ENCODE data around the gene PCDHGB1.

DNA sequence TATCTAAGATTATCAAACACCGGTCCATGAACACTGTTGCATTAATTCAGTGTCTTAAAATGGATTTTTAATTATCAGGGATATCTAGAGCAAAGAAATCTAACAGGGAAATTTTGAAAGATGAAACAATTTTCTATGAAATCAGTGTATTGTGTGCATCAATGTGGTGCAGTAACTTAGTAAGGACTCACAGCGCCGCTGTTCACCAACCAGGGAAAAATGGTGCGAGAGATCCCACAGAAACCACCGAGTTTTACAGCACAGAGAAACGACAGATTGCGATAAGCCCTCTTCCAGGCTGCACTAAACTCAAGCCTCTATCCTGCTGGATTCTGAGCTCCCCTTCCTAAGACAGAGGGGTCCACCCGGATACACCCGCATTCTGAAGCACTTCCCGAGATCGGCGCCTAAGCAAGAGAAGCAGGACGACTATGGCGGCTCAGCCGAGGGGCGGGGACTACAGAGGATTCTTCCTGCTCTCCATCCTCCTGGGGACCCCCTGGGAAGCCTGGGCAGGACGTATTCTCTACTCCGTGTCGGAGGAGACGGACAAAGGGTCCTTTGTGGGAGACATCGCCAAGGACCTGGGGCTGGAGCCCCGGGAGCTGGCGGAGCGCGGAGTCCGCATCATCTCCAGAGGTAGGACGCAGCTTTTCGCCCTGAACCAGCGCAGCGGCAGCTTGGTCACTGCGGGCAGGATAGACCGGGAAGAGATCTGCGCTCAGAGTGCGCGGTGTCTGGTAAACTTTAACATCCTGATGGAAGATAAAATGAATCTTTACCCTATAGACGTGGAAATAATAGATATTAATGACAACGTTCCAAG is 32.8 kb downstream of the PCDHGB1 start, which contains the start of gene PCDHGA7:
- TF ChIP-seq, protein P1, sequence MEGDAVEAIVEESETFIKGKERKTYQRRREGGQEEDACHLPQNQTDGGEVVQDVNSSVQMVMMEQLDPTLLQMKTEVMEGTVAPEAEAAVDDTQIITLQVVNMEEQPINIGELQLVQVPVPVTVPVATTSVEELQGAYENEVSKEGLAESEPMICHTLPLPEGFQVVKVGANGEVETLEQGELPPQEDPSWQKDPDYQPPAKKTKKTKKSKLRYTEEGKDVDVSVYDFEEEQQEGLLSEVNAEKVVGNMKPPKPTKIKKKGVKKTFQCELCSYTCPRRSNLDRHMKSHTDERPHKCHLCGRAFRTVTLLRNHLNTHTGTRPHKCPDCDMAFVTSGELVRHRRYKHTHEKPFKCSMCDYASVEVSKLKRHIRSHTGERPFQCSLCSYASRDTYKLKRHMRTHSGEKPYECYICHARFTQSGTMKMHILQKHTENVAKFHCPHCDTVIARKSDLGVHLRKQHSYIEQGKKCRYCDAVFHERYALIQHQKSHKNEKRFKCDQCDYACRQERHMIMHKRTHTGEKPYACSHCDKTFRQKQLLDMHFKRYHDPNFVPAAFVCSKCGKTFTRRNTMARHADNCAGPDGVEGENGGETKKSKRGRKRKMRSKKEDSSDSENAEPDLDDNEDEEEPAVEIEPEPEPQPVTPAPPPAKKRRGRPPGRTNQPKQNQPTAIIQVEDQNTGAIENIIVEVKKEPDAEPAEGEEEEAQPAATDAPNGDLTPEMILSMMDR (IDR thresholded peaks at IDR 0.05; ENCODE audit: low read length) = no peak
- no peak for TF ChIP-seq EZH2 (IDR thresholded peaks at IDR 0.05; ENCODE audit: borderline replicate concordance, low read length)

Measured in OCI-LY1 (cell line).